GM21825 (cell line): ENCODE data around the gene SMARCD1.

Experiments used
- ATAC-seq: cut with Tn5 transposase; IDR thresholded peaks from one replicate; pipeline ENCODE4 v1.9.1; 2021; ENCODE audit warnings: mild to moderate bottlenecking, moderate library complexity; ENCODE audit not compliant: unreplicated experiment

The SMARCD1 gene

DNA sequence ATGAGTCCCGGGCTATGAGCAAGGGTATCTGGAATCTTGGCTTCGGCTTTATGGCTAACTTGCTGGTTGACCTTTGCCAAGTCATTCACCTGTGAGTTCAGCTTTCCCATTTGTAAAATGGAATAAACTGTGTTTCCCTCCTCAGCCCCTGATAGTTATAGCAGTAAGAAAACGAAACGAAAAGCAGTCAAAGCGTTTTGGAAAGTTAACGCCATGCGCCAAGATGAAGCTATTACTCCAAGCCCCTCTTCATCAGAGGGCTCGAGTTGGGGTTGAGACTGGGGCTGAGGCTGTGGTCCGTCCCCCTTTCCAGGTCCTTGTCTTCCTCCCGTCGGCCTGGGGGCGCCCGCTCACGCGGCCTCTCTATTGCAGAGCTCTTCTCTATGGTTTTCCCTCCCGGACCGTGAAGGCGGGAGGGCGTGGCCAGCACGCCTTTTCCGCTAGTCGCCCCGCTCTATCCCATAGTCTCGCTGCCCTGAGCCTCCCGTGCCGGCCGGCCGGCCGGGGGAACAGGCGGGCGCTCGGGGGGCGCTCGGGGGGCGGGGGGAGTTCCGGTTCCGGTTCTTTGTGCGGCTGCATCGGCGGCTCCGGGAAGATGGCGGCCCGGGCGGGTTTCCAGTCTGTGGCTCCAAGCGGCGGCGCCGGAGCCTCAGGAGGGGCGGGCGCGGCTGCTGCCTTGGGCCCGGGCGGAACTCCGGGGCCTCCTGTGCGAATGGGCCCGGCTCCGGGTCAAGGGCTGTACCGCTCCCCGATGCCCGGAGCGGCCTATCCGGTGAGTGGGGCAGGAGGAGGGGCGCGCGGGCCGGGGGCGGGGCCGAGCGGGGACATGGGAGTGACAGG, at the start of gene SMARCD1:
SMARCD1 (plus strand) TSS at position 568 of the 840 bp plus-strand sequence; CDS start at position 596, 28 bp downstream.
- ATAC-seq = peak; percentile 82

DNA sequence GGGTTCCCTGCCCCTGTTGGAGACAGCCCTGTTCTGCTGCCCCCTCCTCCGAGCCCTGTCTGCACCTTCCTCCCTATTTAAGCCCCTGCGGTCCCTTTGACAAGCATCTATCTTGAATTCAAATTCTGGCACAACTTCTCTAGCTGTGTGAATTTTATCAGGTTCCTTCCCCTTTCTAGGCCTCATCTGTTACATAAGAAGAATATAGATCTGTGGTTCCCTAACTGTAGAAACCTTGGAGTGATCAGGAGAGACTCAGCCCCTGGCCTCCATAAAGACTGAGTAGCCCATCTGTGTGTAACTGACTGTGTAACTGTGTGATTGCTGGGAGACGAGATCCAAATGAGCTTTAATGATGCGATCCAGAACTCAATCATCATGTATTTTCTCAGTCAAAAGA, 46.8 kb upstream of the SMARCD1 start:
- no peak for ATAC-seq

DNA sequence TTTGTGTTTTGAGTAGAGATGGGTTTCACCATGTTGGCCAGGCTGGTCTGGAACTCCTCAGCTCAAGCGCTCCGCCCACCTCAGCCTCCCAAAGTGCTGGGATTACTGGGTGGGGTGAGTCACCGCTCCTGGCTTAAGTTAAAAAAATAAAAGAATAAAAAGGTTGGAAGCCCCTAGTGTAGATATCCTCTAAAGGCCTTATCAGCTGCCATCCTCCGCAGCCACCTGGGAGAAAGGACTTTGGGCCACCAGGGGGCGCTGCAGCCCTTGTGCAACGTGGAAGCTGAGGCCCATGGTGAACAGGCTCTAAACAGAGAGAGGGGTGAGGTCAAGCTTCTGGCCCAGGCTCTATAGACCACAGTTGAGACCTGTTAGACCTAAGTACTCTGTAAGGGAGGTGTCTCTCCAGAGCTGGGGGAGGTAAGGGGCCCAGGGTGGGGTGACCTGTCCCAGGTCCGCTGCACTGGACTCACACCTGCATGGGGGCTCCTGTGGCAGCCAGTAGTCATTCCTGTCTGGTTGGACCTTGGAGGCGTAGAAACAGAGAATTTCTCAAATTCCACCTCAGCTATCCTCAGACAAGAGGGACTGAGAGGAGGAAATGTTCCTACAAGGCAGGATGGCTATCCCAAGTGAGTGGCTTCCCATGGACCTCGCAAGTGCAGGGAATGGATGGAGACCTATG, 45.8 kb upstream of the SMARCD1 start:
- no peak for ATAC-seq

DNA sequence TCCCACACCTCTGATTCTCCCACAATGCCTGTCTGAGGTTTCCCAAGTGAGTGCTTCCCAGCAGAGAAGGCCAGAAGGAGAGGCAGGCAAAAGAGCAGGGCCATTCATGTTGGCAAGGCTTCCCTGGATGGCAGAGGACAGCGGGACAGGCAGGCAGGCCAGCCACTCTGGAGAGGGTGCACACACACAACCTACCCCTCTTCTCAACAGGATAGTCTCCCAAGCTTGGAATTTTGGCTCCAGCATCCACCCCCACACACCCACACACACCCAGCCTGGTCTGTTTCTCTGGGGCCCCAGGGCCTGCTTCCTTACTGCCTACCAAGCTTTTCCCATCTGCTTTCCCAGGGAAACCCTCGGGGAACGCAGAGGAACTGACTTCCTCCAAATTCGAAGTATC, 44.5 kb upstream of the SMARCD1 start:
- ATAC-seq = no peak

DNA sequence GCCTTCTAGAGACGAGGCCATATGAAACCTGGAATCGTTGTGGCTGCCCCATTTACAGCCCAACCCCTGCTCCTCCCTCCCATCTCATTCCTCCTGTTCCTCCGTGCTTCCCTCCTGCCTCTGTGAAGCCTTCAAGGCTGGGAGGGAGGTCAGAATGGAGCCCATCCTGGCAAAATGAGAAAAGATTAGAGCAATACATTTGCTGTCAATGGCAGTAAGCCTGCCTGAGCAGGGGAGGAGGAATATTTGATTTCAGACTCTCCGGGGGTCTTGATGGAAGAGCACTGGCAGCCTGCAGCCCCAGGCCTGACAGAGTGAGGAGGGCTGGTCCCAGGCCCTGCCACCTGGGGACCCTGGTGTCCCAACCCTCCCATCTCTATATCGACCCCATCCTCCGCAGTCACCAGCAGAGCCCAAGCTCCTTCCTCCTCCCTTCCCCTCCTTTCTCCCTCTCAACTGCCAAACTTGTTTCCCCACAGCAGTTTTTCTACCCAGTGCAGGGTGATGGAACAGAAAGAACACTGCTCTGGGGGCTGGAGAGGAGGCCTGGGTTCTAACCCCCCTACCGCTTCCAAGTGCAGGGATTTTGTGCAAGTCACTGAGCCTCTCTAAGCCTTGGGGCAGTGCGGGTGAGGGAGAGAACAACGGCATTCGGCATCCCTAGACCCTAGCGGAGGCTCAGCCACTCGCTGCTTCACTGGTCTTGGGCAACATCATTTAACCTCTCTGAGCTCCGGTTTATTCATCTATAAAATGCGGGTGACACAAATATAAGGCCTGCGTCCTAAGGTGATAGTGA, 43.9 kb upstream of the SMARCD1 start:
- ATAC-seq = no peak

DNA sequence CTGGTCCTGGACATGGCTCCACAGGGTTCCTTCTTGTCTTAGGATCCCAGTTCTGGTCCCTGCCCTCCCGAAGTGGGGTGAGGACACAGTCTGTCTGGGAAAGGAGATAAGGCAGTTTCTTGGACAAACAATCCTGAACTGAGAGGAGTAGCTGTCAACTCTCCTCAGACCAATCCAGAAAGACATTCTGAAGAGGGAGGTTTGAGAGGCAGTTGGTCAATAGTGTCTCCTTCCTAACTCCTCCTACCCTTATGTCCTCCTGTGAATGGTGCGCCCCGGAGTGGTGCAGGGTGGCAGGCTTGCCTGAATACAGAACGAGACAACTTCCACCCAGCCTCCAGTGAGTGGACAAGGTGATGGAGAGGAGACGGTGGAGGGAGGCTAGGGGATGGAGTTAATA, 43.2 kb upstream of the SMARCD1 start:
- ATAC-seq = no peak

DNA sequence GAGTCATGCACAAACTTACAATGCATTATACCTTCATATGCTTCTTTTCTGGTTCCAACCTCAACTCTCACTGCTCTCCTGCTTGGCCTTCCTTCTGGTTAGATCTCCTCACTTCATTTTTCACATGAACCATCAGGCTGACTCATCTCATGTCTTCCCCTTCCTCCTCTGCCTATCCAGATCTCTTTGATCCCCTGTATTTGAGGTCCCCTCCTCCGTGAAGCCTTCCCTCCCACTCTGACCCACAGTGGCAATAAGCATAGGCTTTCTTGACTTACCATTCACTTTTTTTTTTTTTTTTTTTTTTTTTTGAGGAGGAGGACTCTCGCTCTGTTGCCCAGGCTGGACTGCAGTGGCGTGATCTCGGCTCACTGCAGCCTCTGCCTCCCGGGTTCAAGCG, 42.4 kb upstream of the SMARCD1 start:
- ATAC-seq = no peak

DNA sequence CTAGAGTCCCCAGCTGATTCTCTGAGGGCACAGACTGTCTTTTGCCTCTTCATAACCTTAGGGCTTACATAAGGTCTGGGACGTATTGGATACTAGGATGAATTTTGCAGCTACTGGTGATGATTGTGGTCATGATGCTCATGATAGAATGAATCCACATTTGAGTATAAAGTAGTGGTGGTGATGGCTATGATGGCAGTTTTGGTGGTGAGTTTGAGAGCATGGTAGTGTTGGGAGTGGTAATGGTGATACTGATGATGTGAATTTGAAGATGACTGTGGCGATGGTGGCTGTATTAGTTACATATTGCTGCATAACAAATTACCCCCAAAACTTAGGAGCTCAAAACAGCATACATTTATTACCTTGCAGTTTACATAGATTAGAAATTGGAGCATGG, 41.8 kb upstream of the SMARCD1 start:
- ATAC-seq = no peak

DNA sequence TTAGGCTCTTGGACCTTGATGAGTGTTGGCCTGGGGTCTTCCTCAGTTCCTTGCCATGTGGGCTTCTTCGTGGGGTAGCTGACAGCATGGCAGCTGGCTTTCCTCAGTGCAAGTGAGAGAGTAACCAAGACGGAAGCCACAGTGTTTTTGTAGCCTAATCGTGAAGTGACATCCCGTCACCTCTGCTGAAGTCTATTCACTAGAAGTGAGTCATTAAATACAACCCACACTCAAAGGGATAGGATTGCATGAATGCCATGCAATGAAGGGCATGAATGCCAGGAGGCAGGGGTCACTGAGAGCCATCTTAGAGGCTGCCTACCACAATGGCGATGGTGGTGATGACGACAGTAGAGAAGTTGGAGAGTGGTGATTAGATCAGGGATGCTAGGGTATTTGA, 41.3 kb upstream of the SMARCD1 start:
- no peak for ATAC-seq

DNA sequence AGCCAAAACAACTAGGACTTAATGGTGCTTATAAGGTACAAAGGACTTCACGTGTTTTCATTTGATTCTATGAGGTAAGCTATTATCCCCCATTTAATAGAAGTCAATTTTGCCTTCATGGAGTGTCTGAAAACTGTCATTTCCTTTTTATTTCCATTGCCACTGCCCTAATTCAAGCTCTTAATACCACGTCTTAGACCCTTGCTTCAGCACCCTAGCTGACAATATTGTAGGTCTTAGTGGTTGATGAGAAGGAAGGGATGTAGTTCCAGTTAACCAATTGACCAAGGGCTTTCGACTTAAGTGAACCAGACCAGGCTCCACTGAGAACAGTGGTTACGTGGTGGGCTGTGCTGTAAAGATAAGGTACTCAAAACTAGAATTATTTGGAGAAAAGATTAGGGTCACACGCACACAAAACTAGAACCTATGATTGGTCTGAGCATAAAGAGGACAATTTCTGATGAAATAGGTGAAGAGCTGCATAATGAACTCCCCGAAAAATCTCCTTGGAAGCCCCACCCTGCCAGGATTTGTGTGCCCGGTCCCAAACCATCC, 37.4 kb upstream of the SMARCD1 start:
- ATAC-seq = no peak

DNA sequence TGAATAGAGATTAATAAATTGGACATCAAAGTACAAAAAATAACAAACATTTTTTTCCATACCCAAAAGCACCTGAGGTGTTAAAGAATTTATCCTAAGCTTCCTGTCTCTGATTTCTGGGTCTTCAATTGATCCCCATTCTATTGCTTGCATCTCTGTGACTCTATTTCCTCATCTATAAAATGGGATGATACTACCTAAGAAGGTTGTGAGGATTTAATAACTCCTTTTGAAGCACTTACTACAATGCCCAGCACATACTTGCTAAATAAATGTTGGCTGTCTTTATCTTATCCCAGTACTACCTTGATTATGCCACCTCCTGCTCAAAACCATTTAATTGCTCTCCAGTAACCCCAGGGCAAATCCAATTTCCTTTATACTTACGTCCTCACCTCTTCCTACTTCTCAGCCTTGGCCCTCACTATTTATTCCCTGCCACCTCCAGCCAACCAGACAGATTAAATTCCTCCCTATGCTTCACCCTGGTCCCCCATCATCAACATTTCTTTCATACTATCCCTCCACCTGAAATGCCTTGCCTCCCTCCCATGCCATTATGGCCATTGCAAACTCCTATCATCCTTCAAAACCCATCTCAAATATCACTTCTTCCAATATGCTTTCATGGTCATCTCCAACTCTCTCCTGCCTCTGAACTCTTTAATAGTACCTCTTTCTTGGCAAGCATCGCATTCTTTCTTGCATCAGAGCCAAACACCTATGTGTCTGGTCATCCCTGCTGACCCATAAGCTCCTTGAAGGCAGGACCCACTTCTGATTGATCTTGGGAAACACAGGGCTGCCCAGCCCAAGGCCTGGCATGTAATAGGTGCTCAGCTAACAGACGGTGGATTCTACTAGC, 35.7 kb upstream of the SMARCD1 start:
- ATAC-seq = no peak

DNA sequence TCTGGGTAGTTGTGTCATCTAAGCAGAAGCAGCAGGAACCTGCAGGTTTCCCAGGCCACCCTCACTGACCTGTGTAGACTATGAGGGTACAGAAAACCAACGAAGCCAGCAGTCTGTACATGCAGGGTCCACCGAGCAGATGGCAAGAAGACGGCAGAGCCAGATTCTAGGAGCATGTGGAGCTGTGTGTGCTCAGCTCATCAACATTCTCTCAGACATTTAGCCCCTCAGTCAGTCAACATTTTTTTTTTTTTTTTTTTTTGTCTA, 35.1 kb upstream of the SMARCD1 start:
- ATAC-seq = no peak

DNA sequence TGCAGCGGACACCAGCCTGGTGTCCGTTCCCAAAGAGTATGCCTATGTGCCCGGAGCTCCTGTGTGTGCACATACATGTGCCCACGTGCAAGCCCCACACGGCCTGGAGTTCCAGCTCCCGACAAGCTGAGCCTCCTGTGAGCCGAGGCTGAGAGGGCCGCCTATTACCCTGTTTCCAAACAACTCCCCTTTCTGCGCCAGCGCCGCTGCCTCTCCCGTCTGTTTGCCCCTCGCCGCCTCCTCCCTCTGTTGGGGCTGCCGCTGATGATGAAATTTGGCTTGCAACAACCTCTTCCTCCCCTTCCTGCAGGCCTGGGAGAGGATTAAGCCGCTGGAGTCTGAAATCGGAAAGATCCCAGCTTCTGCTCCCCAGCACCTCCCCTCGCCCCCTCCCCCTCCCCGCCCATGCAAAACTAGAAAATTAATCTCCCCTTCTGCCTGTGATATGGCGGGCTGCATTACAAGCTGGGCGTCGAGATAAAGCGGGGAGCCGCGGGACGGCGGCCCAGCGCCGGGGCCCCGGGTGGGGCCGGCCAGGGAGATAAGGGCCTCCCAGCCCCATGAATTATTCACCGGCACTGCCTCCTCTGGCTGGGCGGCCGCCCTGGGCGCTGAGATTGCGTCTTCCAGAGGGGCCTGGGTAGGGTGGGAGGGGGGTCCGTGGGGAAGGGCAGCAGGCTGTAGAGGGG, 34.6 kb upstream of the SMARCD1 start:
- ATAC-seq = no peak

DNA sequence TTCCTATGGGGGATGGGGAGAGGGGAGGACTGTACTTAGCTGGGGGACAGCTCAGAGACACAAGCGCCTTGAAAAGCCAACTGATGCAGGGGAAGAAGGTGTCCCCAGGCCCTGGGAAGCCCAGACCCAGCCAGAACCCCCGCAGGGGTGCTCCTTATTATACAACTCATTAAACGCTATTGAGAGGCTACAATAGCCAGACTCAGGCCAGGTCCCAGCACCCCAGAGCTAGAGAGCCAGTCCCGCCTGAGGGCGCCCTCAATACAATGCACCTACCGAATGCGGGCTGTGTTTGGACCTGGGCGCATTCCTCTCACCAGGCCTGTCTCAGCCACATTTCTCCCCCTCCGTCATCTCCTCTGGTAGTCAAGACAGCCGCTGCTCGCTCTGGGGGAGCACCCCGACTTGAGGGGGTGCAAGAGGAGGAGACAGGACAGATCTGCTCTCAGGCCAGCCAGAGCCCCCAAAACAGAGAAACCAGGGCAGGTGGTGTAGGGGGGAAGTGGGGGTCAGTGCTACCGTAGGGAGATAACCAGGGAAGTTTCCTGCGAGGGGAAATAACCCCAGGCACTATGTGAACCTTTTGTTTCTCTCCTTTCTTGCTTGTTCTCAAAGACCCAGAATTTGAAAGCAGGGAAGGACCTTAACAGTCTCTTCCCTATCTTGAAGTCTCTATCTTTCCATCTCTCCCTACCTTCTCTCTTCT, 33.9 kb upstream of the SMARCD1 start:
- no peak for ATAC-seq

DNA sequence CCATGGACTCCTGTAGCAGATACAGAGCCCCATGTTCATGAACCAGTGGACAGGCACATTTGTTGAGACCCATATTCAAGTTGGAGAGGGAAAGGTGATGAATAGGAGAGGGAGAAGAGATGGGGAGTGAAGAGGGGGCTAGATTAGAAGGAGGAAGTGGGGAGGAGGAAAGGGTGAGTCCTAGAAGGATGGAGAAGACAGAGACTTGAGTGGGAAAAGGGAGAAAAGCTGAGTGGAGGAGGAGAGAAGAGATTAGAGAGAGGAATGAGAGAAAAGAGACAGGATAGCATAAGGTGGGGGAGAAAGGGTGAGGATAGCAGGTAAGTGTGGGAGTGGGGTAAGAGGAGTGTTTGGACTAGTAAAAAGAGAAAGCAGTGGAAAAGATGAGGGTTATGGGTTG, 32.6 kb upstream of the SMARCD1 start:
- no peak for ATAC-seq

DNA sequence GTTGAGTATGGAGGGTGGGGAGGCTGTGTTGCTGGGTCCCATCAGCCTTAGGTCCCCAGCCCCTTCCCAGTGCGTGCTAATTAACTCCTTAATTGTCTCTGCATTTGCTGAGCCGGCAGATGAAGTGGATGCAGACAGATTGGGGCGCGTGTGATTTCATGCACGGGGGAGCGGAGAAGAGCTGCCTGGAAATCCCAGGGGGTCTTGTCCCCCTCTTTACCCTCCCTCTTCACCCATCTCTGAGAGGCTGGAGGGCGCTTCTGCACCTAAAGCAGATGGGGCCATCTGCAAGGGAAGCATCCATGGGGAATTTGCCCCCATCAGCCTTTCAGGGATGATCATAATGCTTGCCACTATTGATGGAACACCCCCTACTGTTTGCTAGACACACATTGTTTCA, 32.2 kb upstream of the SMARCD1 start:
- ATAC-seq = no peak

DNA sequence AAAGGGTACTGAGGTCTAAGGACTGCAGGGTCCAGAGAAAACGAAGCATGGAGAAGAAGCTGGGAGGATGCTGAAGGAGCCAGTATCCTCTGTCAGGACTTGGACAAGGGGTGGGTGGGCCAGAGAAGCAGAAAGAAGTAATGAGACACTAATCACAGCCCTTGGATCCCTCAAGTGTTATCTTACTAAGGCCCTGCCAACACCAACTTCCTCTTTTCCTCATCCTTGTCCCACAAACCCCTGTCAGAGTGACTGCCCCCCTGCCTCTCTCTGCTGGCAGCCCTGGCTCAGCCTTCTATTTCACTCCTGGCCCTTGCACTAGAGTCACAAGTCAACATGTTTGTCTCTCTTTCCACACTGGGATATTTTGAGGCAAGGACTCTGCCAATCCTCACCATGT, 31.6 kb upstream of the SMARCD1 start:
- ATAC-seq = no peak

DNA sequence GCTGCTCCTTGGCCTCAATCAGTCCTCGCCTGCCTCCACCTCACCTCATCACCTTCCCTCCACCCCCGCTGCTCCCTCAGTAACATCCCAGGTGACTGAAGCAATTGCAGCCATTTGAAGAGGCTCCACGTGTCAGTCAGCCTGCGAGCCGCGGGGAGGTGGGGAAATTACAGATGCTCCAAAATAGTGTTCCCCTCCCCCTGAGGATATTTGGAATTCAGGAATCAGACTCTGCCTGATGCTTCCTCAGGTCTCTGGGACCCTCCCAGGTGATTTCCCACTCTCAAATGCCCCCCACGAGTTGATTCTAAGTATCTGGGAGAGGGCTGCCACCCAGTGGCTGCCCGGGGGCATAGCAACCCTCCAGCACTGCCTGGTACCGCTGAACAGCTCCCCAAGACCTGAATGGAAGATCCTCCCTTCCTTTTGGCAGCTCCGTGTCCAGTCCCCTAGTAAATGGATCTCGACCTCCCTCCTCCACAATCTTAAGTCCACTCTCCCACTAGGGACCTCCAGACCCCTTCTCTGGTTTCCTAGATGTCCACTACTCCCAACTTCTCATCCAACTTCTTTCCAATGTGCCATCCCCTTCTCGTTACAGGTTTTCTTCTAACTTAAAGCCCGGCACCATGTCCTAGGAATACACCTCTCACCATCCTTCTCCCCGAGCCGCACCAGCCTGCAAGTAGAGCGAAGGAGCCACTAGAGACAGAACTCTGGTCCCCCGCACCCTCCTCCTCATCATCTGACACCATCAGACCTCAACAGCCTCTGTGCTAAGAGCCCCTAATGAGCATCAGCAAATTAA, 29.1 kb upstream of the SMARCD1 start:
- ATAC-seq = no peak

DNA sequence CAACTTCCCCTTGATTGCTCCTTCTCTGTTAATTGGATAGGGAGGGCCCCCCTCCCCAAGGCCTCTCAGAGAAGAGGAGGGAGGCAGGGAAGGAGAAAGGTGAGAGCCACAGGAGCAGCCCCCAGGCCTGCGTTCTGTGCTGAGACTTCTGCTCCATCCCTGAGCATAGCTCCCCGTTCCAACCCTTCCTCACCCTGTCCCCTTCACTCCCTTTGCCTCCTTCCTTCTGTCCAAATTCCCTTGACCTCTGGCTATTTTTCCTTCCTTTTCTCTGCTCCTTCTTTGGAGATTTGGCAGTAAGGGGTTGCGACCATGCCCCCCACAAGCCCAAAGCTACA, 28.5 kb upstream of the SMARCD1 start:
- no peak for ATAC-seq
